22Rv1 (cell line): Measurements from ENCODE around the gene DNAL4.

Source experiments
- CTCF ChIP-seq: fragments of 450-650 bp; IDR thresholded peaks from 2 replicates; pipeline ENCODE4 v1.5.1; 2017; ENCODE audit warnings: mild to moderate bottlenecking
- ZFX ChIP-seq: fragments of 450-650 bp; IDR thresholded peaks from 2 replicates; pipeline ENCODE4 v1.6.1; 2017; ENCODE audit warnings: antibody characterized with exemption, borderline replicate concordance

DNA sequence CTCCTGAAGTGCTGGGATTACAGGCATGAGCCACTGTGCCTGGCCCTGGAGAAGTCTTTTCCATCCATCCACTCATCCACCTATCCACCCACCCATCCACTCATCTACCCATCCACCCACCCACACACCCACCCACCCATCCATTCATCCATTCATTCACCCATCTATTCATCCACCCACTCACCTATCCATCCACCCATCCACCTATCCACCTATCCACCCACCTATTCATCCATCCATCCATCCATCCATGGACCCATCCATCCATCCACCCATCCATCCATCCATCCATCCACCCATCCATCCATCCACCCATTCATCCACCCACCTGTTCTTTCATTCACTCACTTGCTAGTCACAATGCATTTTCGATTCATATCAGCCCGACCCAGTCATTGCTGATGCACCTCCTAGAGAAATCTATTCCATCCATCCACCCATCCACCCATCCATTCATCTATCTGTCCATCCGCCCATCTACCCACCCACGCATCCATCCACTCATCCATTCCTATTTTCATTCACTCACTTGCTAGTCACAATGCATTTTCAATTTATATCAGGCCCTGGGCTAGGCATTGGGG lies 20.5 kb downstream of the DNAL4 start:
- no peak for TF ChIP-seq CTCF
- no peak for TF ChIP-seq ZFX
